GDM1 (cell line): ENCODE measurements around the gene USP3.

Experiments
- DNase-seq: peaks from one replicate; lab custom pipeline; 2025; lab: John Stamatoyannopoulos, UW

The USP3 gene

DNA sequence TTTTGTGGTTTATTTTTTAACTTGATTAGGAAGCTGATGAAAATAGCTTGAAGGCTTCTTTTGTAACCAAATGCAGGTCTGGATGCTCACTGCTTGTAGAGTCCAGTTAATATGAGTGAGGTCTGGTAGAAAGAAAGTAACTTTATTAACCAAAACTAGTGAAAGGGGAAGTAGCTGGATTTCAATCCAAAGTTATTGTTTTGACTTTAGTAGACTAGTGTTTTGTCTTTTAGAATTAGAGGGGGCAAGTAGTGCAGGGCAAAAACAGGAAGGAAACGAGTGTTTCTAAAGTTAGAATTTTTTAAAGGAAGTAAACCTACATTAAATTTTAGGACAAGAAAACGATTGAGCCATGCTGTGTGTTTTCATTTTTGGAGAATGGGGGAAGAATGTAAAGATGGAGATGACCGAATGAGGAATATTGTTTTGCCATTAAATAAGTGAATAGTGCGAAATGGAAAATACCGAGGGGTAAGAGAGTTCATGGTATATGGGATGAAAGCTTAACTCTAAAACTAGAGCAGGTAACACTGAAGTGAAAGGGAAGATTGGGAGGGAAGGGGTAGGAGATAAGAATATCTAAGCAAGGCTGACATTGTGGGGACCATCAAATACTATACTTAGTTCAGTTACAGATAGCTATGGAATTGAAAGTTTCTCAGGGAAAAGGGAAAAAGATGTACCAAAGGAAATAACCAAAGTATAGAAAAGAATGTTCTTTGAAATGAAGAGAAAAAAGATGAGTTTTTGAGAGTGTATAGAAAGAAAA, 40.0 kb downstream of the USP3 start:
- DNase-seq = no peak

DNA sequence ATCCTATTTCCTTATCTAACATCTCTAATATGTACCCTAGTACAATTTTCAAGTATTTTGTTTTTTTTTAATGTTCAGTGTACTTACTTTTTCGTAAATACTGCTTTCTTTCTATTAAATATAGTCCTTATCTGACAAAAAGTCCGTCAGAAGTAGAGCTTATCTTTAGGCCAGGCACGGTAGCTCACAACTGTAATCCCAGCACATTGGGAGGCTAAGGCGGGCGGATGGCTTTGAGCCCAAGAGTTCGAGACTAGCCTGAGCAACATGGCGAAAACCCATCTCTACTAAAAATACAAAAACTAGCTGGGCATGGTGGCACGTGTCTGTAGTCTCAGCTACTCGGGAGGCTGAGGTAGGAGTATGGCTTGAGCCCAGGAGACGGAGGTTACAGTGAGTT, 41.1 kb downstream of the USP3 start:
- no peak for DNase-seq

DNA sequence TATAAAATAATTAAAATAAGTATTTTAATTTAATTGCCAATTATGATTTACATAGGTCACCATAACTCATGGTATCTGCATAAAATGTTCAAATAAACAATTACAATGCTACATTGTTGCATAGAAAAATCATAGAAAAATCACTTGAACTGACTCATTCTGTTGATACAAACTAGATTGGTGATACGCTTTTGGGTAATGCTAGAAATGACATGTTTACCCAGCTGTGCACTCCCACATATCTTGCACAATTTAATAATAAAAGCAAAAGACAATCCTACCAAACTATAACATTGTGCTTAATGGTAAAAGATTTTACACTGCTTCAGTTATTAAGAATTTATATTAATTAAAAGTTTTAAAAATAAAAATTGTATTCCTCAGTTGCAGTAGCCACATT, 47.0 kb downstream of the USP3 start:
- no peak for DNase-seq

DNA sequence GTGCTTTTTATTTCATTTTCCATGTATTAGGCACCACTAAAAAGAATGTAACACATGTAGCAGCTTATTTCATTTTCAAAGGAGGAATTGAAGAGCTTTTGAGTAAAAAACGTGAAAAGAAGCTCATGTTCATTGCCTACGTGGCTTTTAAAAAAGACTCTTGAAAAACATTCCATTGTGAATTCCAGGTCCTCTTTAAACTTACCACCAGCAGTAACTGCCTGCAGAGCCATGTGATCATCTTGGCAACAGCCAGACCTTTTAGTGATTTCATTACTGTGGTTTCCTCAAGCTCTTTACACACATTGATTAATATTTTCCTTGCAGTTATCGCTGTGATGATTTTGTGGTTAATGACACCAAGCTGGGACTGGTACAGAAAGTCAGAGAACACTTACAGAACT, 49.0 kb downstream of the USP3 start:
- DNase-seq = no peak

DNA sequence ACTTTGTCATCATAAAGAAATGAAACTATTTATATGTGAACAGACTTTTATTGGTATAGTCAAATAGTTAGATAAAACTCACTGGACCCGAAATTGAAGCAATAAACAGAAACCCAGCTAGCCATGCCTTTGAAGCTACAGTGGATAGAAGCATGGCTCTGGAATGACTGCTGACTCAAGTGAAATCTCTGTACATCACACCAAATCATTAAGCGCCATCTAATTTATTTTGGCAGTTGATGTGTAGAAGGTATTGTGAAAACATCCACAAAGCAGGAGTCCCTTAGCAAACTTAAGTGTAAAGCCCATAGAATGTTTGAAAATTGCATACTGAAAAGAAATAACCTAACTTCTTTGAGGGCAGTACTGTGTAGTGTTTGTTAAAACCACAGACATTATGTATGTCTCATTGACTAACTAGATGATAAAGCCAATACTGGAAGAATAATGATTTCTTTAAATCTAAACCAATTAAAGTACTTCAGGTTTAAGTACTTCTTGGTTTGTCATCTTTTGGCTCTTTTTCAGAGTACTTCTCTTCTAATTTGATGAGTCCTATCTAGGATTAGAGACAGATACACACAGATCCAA, 50.0 kb downstream of the USP3 start:
- no peak for DNase-seq

DNA sequence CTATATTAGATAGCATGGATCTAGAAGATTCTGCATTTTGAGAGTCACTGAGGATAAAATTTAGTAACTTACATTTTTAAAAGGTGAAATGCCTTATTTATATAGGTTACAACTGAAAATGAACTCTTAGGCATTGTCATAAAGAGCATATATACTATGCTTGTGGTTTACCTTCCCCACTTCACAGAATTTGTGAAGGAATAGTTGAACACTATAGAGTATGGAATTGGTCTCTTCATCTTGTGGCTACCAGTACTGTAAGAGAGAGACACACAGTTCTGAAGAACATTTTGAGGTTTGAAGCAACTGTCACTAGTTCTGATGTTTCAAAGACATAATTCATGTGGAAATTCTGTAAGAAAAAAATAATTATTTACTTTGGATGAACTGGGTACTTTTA, 51.1 kb downstream of the USP3 start:
- no peak for DNase-seq

DNA sequence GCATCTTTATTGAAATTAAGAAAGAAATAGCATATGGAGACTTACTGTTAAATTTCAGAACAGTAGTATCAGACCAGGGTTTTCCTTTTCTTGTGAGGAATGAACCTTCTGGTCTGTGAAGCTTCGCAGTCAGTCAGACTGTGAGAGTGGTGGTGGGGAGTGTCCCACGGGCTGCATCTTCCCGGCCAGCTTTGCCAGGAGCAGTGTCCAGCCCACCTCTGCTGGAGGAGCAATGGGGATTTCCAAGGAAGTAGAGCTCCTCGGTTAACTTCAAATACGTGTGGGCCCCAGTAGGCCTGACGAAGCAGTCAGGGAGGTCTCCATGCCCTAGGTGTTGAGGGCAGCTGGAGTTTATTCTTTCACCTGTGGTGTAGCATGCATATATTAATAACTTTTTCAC, 51.9 kb downstream of the USP3 start:
- no peak for DNase-seq

DNA sequence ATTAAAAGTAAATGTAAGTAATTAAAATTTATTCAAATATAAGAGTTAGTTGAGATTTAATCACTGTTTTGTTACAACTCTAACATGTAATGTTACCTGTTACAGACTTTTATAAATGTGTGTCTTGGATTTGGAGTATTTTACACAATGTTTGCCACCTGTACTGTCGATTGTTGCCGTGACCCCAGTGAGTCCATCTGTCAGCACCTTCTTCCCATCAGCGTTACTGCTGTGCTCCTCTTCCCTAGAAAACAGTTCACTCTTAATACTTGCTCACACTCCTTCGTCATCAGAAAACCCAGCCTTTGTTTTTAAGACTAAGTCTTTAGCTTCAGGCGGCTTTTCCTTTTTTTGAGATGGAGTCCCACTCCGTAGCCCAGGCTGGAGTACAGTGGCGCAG, 52.3 kb downstream of the USP3 start:
- no peak for DNase-seq

DNA sequence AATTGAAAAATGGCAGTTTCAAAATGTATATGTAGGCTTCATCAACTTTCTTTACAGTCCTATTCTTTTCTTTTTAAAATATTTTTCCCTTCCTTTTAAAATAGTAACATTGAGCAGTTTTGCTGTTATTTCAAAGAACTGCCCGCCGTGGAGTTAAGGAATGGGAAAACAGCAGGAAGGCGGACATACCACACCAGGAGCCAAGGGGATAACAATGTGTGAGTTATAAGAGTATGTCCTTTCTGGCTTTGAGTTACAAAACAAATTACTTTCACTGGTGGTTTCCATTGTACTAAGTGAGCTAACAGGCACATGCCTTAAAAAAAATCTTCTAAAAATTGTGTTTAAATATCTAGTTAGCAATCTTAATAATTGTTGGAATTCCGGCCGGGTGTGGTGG, 55.4 kb downstream of the USP3 start:
- no peak for DNase-seq

DNA sequence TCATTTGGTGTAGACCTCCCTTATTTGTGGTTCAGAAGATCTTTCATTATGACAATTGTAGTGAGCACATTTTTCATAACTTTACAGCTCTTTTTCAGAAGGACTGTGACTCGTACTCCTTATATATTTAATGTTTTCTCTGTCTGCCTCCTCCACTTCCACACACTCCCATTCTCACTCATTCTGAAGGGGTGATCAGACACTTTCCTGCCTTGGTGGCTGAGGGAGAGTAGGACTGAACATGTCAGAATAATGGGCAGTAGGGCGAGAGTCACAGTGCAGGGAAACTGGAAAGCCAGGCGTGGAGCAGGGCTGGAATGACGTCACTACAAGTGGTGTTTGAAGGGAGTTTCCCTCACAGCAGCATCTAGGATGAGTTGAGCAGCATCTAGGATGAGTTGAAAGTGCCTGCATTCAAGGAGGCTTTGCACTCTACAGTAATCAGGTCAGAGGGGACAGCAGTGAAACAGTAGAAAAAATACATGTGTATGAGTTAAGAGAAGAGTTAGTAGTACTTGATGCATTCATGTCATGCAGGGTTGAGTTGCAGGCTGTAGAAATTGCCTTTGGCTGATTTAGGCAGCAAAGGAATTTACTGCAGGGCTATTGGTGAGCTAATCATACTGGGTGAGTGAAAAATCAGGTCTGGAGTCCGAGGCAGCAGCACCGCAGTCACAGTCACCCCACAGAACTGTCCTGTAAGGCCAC, 56.5 kb downstream of the USP3 start:
- no peak for DNase-seq

DNA sequence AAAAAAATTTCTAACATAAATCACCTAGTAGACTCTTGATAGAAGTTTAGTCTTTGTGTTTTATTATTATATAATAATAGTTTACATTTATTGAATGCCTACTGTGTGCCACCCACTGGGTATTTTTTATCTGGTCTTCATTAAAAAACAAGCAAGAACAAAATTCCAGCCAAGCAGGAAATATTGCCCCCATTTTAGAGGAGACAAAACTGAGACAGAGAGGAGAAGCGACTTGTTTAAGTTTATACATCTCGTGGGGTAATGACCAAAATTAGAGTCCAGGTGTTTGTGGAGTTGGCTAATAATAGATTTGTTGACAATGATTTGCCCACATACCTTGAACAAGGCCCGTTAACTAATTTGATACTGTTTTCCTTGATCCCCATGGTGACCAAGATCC, 59.7 kb downstream of the USP3 start:
- no peak for DNase-seq

DNA sequence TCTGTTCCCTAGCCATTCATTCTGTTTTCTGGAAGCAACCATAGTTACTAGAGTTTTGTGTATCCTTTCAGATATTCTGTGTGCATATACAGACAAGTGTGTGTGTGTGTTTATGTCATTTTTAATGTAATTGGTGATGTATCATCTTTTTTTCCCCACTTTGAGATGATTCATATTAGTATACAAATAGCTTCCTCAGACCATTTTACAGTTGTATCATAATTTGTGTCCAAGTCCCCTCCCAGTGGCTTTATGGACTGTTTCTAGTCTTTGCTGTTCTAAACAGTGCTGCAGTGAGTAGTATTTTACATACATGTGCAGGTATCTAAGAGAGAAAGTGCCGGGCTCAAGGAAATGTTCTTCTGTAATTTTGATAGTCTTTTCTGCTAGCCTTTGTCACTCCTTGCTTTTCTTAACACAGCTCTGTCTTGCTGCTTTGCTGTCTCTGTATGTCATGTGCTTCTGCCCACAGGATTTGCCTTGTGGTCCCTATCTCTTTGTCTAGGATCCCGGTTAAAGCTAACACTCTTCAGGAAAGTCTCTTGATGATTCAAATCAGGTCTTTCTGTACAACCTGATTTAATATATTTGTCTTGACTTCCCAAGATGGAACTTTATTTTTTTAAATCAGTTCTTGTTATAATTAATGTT, 61.3 kb downstream of the USP3 start:
- no peak for DNase-seq

DNA sequence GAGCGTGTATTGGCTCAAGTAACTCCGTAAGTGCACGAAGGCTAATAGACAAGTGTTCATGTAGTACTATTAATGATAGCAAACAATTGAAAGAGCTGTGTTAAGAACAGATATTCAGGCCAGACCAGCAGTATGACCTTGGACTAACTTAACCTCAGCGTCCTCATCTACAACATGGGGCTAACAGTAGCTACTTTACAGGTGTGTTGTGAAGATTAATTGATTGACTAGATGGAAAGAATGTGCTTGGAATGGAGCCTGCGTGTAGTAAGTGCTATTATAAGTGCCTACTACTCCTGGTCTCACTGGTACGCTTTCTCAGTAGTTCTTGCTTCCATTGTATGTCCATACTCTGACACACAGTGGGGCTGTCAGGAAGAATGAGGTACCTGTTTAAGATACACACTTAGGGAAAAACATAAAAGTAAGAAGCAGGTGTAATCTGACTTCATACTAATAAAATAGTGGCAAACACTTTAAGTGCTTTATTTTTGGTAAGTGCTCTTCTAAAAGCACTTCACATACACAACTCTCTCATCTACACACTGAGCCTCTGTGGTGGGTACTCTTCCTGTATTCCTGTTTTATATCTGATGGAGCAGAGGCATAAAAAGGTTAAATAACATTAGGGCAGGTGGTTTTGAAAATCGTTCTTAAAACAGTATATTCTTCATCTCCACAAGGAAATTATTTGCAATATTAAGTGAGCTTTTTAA, 68.5 kb downstream of the USP3 start:
- no peak for DNase-seq

DNA sequence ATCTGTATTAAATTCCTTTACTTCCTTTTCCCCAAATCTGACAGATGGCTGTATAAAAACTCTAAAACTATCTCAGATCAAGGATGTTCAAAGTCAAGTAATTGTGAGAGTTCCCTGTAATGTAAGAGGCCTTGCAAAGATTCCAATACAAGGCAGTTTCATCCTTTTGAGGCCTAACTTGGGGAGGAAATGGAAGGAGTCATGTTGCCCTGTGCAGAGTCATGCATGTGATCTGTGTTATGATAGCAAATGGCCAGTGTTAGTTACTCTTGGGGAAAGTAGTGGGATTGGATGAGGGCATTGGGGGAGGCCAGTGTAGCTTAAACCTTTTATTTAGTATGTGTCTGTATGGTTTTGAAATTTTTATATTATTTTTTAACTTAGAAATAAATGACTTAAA, 69.1 kb downstream of the USP3 start:
- no peak for DNase-seq

DNA sequence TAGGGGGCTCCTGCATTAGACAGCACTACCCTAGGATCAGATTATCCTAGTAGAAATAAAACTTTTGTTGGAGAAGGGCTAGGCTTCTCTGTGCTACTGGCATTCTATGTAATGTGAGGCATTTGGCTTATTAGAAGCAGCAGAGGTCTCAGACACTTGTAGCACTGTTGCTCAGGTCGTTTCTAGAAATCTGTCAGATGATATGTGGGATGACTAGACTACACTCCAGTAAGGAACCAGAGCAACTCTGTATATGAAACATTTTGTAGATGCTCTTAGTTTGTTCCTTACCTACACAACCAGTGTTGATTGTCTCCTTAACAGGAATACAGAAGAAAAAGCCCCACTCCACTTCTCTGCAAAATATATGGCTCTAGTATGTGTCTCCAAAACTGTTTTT, 70.9 kb downstream of the USP3 start:
- DNase-seq = no peak

DNA sequence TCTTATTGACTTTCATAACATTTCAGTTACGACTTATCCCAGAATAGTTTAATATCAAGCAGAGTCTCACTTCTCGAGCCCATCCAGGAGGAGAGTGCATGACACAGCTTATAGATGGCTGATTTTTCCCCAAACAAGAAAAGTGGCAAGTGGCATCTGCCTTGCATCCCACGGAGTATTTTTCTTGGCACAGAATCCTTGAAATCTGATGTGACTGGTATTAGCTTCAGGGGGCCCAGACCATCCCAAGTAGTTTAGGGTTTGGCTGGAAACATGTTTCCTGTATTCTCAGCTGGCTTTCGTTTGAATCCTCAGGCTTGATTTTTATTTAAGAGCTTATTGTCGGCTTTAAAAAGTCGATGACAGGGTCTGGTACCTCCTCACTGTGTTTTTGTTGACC, 72.0 kb downstream of the USP3 start:
- no peak for DNase-seq

DNA sequence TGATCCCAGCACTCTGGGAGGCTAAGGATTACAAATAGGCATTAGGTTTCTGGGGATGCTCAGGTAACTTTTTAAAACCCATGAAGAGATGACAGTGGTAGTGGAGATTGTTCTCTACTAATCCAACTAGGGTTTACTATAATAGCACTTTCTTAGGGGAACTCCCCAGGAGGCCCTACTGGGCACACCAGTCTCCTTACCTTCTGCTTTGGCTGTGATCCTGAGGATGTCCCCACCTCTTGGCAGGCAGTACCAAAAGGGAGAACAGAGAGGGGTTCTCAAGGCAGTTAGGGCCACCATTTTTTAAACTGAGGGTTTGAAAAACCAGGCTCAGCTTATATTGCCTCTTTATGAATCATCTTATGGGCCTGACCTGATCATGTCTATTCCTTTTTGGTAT, 77.8 kb downstream of the USP3 start:
- no peak for DNase-seq

DNA sequence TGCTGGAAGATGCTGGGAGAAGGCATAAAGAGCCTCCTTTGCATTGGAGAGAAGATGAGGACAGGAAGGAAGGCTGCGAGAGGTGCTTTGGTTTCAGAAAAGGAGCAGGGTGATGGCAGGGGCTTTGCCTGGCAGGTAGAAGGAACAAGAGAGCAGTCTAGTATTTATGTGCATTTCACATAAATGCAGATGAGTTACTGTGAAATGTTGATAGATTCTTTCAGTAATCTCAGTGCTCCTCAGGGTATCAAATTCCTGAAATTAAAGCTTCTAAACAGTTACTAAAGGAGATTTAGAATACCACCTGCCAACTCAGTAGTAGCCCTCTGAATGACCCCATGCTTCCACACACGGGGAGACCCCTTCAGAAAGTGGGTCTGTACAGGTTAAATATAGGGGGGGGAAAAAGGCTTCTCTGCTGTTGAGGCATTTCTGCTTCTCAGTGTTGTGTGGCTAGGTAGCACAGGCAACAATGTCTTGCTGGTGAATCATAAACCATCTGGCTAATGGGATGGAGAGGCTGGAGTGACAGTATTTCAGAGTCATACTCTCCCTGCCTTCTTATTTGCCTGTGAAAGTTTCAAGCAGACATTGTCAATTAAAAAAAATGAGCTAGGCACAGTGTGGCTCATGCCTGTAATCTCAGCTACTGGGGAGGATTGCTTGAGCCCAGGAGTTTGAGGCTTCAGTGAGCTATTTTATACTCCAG, 78.5 kb downstream of the USP3 start:
- DNase-seq = no peak

DNA sequence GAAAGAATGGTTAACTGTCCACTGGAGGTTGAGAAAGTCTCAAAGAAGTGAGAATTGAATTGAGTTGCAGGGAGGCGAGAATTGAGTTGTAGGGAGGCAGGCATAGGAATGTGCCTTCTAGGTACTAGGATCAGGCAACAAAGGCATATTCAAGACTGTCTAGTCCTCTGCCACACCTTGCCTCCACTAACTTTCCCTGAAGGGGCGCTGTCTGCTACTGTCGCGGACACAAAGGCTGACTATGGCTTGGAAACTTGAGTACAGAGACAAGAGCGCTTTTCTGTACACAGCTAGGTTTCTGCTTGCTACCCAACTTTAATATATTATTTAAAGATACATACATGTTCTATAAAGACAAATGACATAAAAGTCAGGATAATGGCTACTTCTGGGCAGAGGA, 82.4 kb downstream of the USP3 start:
- DNase-seq = no peak

DNA sequence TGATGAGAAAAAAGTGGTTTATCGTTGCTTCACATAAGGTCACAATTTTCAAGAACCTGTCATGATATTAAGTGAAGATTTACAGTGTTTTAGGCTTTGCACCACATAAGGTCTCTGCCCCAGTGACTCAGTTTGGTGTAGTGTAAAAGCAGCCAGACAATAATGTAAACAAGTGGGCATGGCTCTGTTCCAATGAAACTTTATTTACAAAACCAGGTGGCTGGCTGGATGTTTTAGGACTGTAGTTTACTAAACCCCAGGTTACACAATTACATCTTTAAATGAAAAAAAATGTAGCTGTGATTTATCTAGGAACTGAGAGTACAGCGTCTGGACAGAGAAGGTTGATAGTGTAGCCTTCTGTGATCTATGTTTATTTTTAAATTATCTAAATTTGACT, 83.1 kb downstream of the USP3 start:
- DNase-seq = no peak

DNA sequence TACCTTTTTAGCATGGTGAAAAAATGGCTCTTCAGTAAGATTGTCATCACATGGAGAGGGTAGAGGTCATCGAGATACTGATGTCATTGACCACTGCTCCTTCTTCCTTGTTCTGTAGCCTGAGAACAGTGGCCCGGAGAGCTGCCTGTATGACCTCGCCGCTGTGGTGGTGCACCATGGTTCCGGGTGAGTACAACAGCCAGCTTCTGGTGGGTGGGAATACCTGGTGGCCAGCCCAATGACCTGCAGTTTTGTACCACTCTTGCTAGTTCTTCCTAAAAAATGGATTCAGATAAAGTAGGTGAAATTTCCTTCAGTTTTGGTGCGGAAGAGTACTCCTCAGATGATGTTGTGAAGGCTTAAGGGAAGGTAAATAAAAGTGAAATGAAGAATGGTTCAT, 84.4 kb downstream of the USP3 start:
- no peak for DNase-seq
